GM12874 (cell line): ENCODE results near the gene ASAP2.

Experiments used
- CTCF ChIP-seq: IDR thresholded peaks from 2 replicates; pipeline ENCODE4 v1.5.1; 2011; ENCODE audit warnings: low read depth, mild to moderate bottlenecking, control low read depth, low read length, moderate library complexity; ENCODE audit not compliant: insufficient read depth

The ASAP2 gene

GRCh38 chr2:9423100-9423921, 216.7 kb downstream of the ASAP2 start, which contains the start of the genes CPSF3 and ITGB1BP1:
Gene CPSF3 (plus strand): TSS chr2:9423654. CDS start chr2:9423774, 120 bp downstream.
Gene ITGB1BP1 (minus strand): TSS chr2:9423528. CDS start chr2:9418697, 4,831 bp downstream.
- TF ChIP-seq CTCF = no peak

GRCh38 chr2:9423922-9424272, 217.3 kb downstream of the ASAP2 start:
- no peak for TF ChIP-seq CTCF

DNA sequence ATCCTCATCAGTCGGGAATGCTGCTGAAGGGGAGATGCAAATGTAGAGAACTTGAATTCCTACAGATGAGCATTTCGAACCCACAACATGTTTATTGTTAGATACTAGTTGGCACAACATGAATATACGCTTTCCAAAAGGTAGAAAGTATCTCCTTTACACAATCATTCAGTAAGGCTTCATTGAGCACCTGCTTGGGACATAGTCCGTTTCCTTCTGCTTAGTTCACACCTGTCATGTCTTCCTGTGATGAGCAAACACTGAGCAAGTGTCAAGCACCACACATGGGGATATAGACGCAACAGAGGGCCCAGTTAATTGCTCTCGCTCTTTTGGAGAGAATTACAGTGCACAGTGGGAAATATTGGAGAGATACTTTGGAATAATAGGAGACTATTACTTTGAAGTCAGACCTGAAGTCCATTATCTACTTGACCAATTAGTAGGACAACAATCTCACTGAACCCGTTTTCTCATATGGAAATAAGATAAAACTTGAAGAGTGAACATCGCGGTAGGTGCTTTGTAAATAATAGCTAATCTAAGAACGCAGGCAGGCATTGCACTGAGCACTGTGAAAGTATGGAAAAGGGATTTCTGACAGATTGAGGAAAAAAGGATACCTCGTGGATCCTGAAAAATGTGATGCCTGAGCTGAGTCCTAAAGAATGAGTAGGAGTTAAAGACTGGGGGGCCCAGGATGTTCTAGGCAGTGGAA, 218.0 kb downstream of the ASAP2 start:
- no peak for TF ChIP-seq CTCF

- TF ChIP-seq CTCF = no peak
Measured at GRCh38 chr2:9428965-9429577, 222.5 kb downstream of the ASAP2 start.

DNA sequence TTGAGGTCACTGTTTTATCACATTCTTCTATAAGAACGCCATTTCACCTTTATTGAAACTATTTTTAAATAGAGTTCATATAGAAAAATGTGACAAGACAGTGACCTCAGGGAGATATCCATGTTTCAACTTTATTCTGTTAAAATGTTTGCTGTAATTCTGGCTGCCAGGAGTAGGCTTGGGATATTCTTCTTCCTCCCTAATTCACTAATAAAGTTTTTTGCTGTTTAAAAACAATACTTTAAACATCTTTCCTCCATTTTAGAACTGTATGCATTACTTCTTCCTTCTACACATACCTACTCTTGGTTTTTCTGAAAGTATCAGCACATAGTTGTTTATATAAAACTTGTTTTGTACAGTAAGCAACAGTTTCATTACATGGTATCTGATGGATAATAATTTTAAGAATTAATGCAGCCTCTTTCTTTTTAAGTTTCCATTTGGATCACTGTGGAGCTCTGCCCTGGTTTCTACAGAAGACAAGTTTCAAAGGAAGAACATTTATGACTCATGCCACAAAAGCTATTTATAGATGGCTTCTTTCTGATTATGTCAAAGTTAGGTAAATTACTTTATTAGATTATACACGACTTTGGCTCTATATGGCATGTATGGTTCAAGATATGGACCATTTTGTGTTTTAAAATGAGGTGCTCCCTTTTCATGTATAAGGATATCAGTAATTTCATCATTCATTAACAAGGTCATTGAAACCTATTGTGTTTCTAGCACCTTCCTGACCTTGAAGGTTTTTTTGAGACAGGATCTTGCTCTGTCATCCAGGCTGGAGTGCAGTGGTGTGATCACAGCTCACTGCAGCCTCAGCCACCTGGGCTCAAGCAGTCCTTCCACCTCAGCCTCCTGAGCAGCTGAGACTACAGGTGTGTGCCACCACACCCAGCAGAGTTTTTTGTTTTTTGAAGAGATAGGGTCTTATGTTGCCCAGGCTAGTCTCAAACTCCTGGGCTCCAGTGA, 224.0 kb downstream of the ASAP2 start:
- TF ChIP-seq CTCF = no peak

- no peak for TF ChIP-seq CTCF
Measured at GRCh38 chr2:9434489-9434888, 227.9 kb downstream of the ASAP2 start.
